Measurements from ENCODE around the gene MXRA8.

The MXRA8 gene

GRCh38 chr1:1376551-1377226, 18.3 kb upstream of the MXRA8 start:
- intact Hi-C loops (cut with DNase I; ENCODE audit: low total_unique reads) = no loop called here

GRCh38 chr1:1374929-1375662, 16.7 kb upstream of the MXRA8 start, which contains the start of gene AURKAIP1:
Gene AURKAIP1, minus strand, starts transcription at chr1:1375207. Its CDS starts 451 bp downstream, at chr1:1374756.
- peak within 1 kb of the TSS; percentile 94 to 99 for H3K4me3 ChIP-seq
- peak within 1 kb of the TSS; percentile 94 to 99 for H3K27ac ChIP-seq
- DNase-seq = peak; percentile 99
- peaks cover 8 to 20% (median 9%) of the 10 kb centered on the region in 3 donors for H3K36me3 ChIP-seq
- intact Hi-C loops (cut with DNase I; ENCODE audit: low total_unique reads) = loop anchor here (2.0 kb wide), 1 partner anchor 26 kb away; the partner anchor contains the start of gene DVL1
- H3K4me1 ChIP-seq = peaks cover 0 to 36% (median 34%) of the 10 kb centered on the region in 4 donors
- no peaks in the 10 kb centered on the region for H3K9me3 ChIP-seq
- H3K27me3 ChIP-seq = no peaks in the 10 kb centered on the region
- peak in 1 of 2 experiments; percentile 40 for TF ChIP-seq CTCF (IDR thresholded peaks at IDR 0.05)

More at GRCh38 chr1:1376551-1377226, 18.3 kb upstream of the MXRA8 start:
- DNase-seq = no peak
- no peaks in the 10 kb centered on the region for H3K9me3 ChIP-seq
- no peak overlapping the region for H3K27ac ChIP-seq
- TF ChIP-seq CTCF (IDR thresholded peaks at IDR 0.05) = no peak
- H3K27me3 ChIP-seq = no peaks in the 10 kb centered on the region
- peaks cover 0 to 34% (median 32%) of the 10 kb centered on the region in 4 donors for H3K4me1 ChIP-seq
- H3K4me3 ChIP-seq = no peak overlapping the region
- peaks cover 8 to 32% (median 13%) of the 10 kb centered on the region in 3 donors for H3K36me3 ChIP-seq

GRCh38 chr1:1374589-1374928, 16.2 kb upstream of the MXRA8 start:
- Histone ChIP-seq H3K4me3 (peak overlapping the region; percentile 94 to 99), H3K4me1 (peaks cover 0 to 36% (median 34%) of the 10 kb centered on the region in 4 donors), H3K9me3 (no peaks in the 10 kb centered on the region), H3K27ac (peak overlapping the region; percentile 94 to 99), H3K27me3 (no peaks in the 10 kb centered on the region), H3K36me3 (peaks cover 8 to 20% (median 9%) of the 10 kb centered on the region in 3 donors)
- no peak for TF ChIP-seq CTCF (IDR thresholded peaks at IDR 0.05)
- no peak for DNase-seq
- intact Hi-C loops (cut with DNase I; ENCODE audit: low total_unique reads) = loop anchor here (2.0 kb wide), 1 partner anchor 26 kb away; the partner anchor contains the start of gene DVL1

- H3K27me3 ChIP-seq = no peaks in the 10 kb centered on the region
- no peaks in the 10 kb centered on the region for H3K9me3 ChIP-seq
- TF ChIP-seq CTCF (IDR thresholded peaks at IDR 0.05) = no peak
- peak overlapping the region; percentile 94 to 99 for H3K4me3 ChIP-seq
- H3K4me1 ChIP-seq = peaks cover 0 to 36% (median 34%) of the 10 kb centered on the region in 4 donors
- peaks cover 8 to 20% (median 9%) of the 10 kb centered on the region in 3 donors for H3K36me3 ChIP-seq
- peak overlapping the region; percentile 94 to 99 for H3K27ac ChIP-seq
- DNase-seq = no peak
- intact Hi-C loops (cut with DNase I; ENCODE audit: low total_unique reads) = loop anchor here (2.0 kb wide), 1 partner anchor 25 kb away; the partner anchor contains the start of gene DVL1
Observed at GRCh38 chr1:1373815-1374588, 15.6 kb upstream of the MXRA8 start.
